MM.1S (cell line): ENCODE data around the gene LEFTY1.

Experiments
- EZH2 ChIP-seq: fragments of 300-600 bp; sonication (generic); optimal IDR thresholded peaks from 2 replicates; pipeline ENCODE3; 2017; ENCODE audit warnings: low read depth, mild to moderate bottlenecking, antibody characterized with exemption, low read length, mixed read lengths
- EZH2phosphoT487 ChIP-seq: fragments of 300-600 bp; sonication (generic); IDR thresholded peaks from 2 replicates; pipeline ENCODE4 v1.6.1; 2018; ENCODE audit warnings: antibody characterized with exemption, low read length
- TF ChIP-seq, protein P1 (sequence below): fragments of 300-600 bp; sonication (generic); IDR thresholded peaks from 2 replicates; pipeline ENCODE4 v1.5.1; 2016; ENCODE audit warnings: antibody characterized with exemption, low read length, mixed read lengths

DNA sequence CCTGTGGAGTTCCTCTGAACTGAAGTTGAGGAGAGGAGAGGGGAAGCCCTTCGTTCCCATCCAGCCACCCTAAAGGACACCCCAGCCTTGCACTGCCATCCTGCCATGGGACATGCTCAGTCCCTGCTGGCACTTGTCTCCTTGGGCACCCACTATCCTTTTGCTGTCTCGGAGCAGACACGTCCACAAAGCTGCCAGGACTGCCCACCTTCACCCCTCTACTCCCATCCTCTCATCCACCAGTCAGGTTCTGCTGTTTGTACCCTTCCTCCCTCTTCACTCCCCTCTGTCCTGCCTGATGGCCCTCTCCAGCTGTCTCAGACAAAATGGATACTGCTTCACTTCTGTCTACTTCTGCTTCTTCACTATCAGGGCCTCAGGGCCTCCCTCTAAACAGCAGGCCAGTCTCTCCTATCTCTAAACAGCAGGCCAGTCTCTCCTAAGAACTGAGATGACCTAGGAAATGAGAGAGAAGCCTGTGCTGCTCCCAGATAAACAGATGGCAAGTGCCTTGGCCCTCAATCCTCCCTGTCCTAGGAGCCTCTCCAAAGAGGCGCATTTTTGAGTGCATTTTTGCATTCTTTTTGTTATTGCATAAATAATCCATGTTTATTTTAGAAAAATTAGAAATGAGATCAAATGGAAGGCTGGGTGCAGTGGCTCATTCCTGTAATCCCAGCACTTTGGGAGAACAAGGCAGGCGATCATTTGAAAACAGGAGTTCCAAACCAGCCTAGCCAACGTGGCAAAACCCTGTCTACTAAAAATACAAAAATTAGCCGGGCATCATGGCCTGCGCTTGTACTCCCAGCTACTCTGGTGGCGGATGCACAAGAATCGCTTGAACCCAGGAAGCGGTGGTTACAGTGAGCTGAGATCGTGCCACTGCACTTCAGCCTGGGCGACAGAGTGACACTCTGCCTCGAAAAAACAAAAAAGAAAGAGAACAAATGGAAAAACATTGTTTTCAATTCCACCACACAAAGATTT, 39.5 kb upstream of the LEFTY1 start:
- TF ChIP-seq EZH2phosphoT487 (no peak), EZH2 (no peak)
- TF ChIP-seq, protein P1, sequence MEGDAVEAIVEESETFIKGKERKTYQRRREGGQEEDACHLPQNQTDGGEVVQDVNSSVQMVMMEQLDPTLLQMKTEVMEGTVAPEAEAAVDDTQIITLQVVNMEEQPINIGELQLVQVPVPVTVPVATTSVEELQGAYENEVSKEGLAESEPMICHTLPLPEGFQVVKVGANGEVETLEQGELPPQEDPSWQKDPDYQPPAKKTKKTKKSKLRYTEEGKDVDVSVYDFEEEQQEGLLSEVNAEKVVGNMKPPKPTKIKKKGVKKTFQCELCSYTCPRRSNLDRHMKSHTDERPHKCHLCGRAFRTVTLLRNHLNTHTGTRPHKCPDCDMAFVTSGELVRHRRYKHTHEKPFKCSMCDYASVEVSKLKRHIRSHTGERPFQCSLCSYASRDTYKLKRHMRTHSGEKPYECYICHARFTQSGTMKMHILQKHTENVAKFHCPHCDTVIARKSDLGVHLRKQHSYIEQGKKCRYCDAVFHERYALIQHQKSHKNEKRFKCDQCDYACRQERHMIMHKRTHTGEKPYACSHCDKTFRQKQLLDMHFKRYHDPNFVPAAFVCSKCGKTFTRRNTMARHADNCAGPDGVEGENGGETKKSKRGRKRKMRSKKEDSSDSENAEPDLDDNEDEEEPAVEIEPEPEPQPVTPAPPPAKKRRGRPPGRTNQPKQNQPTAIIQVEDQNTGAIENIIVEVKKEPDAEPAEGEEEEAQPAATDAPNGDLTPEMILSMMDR: no peak
